Effector memory CD4-positive, alpha-beta T cell (primary cell): ENCODE measurements around the gene BAIAP3.
A peak's percentile ranks its signal among the peaks of the same experiment; 100 is the strongest.

ENCODE experiments used
- DNase-seq, 3 donors: peaks; one replicate each; pipeline ENCODE4 v3.0.0-alpha.2; 2020
- H3K27ac ChIP-seq: 2 replicates; pipeline ENCODE4 v1.7.0; 2013; ENCODE audit warnings: mild to moderate bottlenecking, low read length, moderate library complexity; ENCODE audit not compliant: insufficient read depth, poor library complexity, severe bottlenecking
- H3K27me3 ChIP-seq: replicated peaks from 2 replicates; pipeline ENCODE4 v1.7.0; 2013; ENCODE audit warnings: mild to moderate bottlenecking, low read length; ENCODE audit not compliant: insufficient read depth, control insufficient read depth, poor library complexity, severe bottlenecking
- H3K36me3 ChIP-seq: 2 replicates; pipeline ENCODE4 v1.7.0; 2013; ENCODE audit warnings: mild to moderate bottlenecking, low read length, moderate library complexity; ENCODE audit not compliant: control insufficient read depth, insufficient read depth
- H3K4me1 ChIP-seq: 2 replicates; pipeline ENCODE4 v1.7.0; 2013; ENCODE audit warnings: low read length, mild to moderate bottlenecking; ENCODE audit not compliant: control insufficient read depth, insufficient read depth, poor library complexity, severe bottlenecking
- H3K4me3 ChIP-seq: 2 replicates; pipeline ENCODE4 v1.7.0; 2013; ENCODE audit warnings: low read length, low read depth, mild to moderate bottlenecking; ENCODE audit not compliant: insufficient read depth, poor library complexity, severe bottlenecking
- H3K9me3 ChIP-seq: 2 replicates; pipeline ENCODE4 v1.7.0; 2013; ENCODE audit warnings: mild to moderate bottlenecking, low read length, moderate library complexity; ENCODE audit not compliant: control insufficient read depth

BAIAP3 gene

GRCh38 chr16:1299012-1299867, 34.2 kb upstream of the BAIAP3 start:
- peaks cover 19% of the 10 kb centered on the region for H3K4me1 ChIP-seq

GRCh38 chr16:1299868-1300203, 33.6 kb upstream of the BAIAP3 start:
- no peaks in the 10 kb centered on the region for H3K9me3 ChIP-seq
- H3K36me3 ChIP-seq, result no peaks in the 10 kb centered on the region
- no peak overlapping the region for H3K27ac ChIP-seq
- H3K4me1 ChIP-seq, result peaks cover 20% of the 10 kb centered on the region
- no peak for DNase-seq
- H3K4me3 ChIP-seq, result no peak overlapping the region
- H3K27me3 ChIP-seq, result no peaks in the 10 kb centered on the region

More at GRCh38 chr16:1299012-1299867, 34.2 kb upstream of the BAIAP3 start:
- no peaks in the 10 kb centered on the region for H3K9me3 ChIP-seq
- no peaks in the 10 kb centered on the region for H3K36me3 ChIP-seq
- H3K27ac ChIP-seq, result no peak overlapping the region
- DNase-seq, result no peak
- H3K4me3 ChIP-seq, result no peak overlapping the region
- H3K27me3 ChIP-seq, result no peaks in the 10 kb centered on the region

GRCh38 chr16:1300664-1301476, 32.6 kb upstream of the BAIAP3 start:
- Histone ChIP-seq H3K27me3 (no peaks in the 10 kb centered on the region), H3K27ac (no peak overlapping the region), H3K4me3 (peak overlapping the region; percentile 28), H3K9me3 (no peaks in the 10 kb centered on the region), H3K36me3 (no peaks in the 10 kb centered on the region), H3K4me1 (peaks cover 20% of the 10 kb centered on the region)
- DNase-seq, result peak; percentile 41 to 60 (median 51)

- Histone ChIP-seq H3K4me1 (peaks cover 22% of the 10 kb centered on the region), H3K9me3 (no peaks in the 10 kb centered on the region), H3K36me3 (no peaks in the 10 kb centered on the region), H3K27me3 (no peaks in the 10 kb centered on the region), H3K27ac (no peak overlapping the region), H3K4me3 (no peak overlapping the region)
- no peak for DNase-seq
These were observed 31.9 kb upstream of the BAIAP3 start for GRCh38 chr16:1301562-1301961.

- Histone ChIP-seq H3K27me3 (no peaks in the 10 kb centered on the region), H3K9me3 (no peaks in the 10 kb centered on the region), H3K4me1 (peaks cover 23% of the 10 kb centered on the region), H3K27ac (no peak overlapping the region), H3K4me3 (no peak overlapping the region), H3K36me3 (no peaks in the 10 kb centered on the region)
- DNase-seq, result no peak
These were observed 27.6 kb upstream of the BAIAP3 start for GRCh38 chr16:1305823-1306222.

GRCh38 chr16:1306334-1306733, 27.1 kb upstream of the BAIAP3 start:
- DNase-seq, result no peak
- no peaks in the 10 kb centered on the region for H3K27me3 ChIP-seq
- no peaks in the 10 kb centered on the region for H3K9me3 ChIP-seq
- no peak overlapping the region for H3K4me3 ChIP-seq
- H3K4me1 ChIP-seq, result peaks cover 23% of the 10 kb centered on the region
- no peaks in the 10 kb centered on the region for H3K36me3 ChIP-seq
- H3K27ac ChIP-seq, result no peak overlapping the region

GRCh38 chr16:1308036-1308976, 25.1 kb upstream of the BAIAP3 start:
- Histone ChIP-seq H3K27ac (peak overlapping the region; percentile 97), H3K4me1 (peaks cover 34% of the 10 kb centered on the region)
- DNase-seq, result no peak

GRCh38 chr16:1308977-1309885, 24.2 kb upstream of the BAIAP3 start, which contains the start of gene UBE2I:
Gene UBE2I (plus strand): TSS chr16:1309636. CDS start chr16:1314031, 4,395 bp downstream.
- Histone ChIP-seq H3K9me3 (no peaks in the 10 kb centered on the region), H3K27ac (peak within 1 kb of the TSS; percentile 97), H3K4me3 (peak within 1 kb of the TSS; percentile 76), H3K27me3 (no peaks in the 10 kb centered on the region), H3K36me3 (peaks cover 17% of the 10 kb centered on the region), H3K4me1 (peaks cover 25% of the 10 kb centered on the region)
- DNase-seq, result peak; percentile 92 to 97 (median 94)

More at GRCh38 chr16:1308036-1308976, 25.1 kb upstream of the BAIAP3 start:
- no peaks in the 10 kb centered on the region for H3K9me3 ChIP-seq
- no peaks in the 10 kb centered on the region for H3K27me3 ChIP-seq
- H3K36me3 ChIP-seq, result peaks cover 9% of the 10 kb centered on the region
- H3K4me3 ChIP-seq, result peak overlapping the region; percentile 57
